ENCODE measurements around the gene APBB2. TPM values are rescaled to one million over a fixed set of nuclear protein-coding genes. Genes with fewer than 3 reads are reported as not detected.

The APBB2 gene
- total RNA-seq, 2 donors from 2014 or later, result 34.8 to 42.8 TPM

DNA sequence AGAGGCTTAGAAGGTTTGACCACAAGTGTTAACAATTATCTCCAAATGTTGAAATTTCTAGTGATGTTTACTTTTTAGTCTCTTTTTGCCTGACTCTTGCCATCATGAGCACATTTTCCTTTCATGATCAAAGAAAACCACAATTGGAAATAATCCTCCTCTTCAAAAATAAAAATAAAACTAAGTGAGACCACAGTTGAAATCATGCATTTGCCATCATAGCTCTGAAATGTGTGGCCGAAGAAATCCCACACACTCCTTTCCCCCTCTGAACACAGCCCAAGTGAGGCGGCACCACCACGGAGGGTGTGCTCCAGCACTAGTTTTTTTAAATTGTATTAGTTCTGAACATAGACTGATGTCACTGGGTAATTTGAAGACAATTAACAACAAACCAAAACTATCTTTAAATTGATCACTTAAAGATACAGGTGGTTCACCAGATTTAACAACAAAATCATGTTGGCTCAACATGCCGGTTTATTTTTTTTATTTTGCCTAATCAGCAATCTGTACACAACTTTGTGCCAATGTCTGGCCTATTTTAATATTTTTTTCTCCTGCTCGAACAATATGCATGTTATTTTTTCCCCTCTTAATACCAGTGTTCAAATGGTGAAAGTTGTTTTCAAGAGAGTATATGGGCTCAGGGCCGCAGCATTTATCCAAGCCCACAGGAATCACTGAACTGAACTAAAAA, 17.6 kb downstream of the APBB2 start:
- DNase-seq (no peak), ATAC-seq (no peak)
- no peaks in the 10 kb centered on the region for H3K27me3 ChIP-seq
- H3K4me1 ChIP-seq, result peaks cover 11% of the 10 kb centered on the region
- H3K36me3 ChIP-seq (replicated peaks in 1 of 2; ENCODE audit: insufficient read depth in 1 of 2, low read depth in 2 of 2), result no peaks in the 10 kb centered on the region
- H3K27ac ChIP-seq, result no peak overlapping the region
- intact Hi-C loops (cut with DNase I), result no loop called here
- TF ChIP-seq POLR2A (IDR thresholded peaks at IDR 0.05), result no peak
- TF ChIP-seq, protein P1, sequence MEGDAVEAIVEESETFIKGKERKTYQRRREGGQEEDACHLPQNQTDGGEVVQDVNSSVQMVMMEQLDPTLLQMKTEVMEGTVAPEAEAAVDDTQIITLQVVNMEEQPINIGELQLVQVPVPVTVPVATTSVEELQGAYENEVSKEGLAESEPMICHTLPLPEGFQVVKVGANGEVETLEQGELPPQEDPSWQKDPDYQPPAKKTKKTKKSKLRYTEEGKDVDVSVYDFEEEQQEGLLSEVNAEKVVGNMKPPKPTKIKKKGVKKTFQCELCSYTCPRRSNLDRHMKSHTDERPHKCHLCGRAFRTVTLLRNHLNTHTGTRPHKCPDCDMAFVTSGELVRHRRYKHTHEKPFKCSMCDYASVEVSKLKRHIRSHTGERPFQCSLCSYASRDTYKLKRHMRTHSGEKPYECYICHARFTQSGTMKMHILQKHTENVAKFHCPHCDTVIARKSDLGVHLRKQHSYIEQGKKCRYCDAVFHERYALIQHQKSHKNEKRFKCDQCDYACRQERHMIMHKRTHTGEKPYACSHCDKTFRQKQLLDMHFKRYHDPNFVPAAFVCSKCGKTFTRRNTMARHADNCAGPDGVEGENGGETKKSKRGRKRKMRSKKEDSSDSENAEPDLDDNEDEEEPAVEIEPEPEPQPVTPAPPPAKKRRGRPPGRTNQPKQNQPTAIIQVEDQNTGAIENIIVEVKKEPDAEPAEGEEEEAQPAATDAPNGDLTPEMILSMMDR (IDR thresholded peaks at IDR 0.05), result no peak
- H3K9me3 ChIP-seq, result no peaks in the 10 kb centered on the region
- H3K4me3 ChIP-seq, result no peak overlapping the region
- WGBS, 2 donors, result 79 to 87% methylated on average over 6 of the region's 6 CpGs

- intact Hi-C loops (cut with DNase I), result no loop called here
- ATAC-seq, result no peak
- Histone ChIP-seq H3K4me3 (no peak overlapping the region), H3K36me3 (replicated peaks in 1 of 2; ENCODE audit: insufficient read depth in 1 of 2, low read depth in 2 of 2) (no peaks in the 10 kb centered on the region), H3K27me3 (no peaks in the 10 kb centered on the region), H3K27ac (no peak overlapping the region), H3K9me3 (no peaks in the 10 kb centered on the region), H3K4me1 (peaks cover 3% of the 10 kb centered on the region)
- 79 to 84% methylated on average over 3 of the region's 3 CpGs for WGBS, 2 donors
- no peak for TF ChIP-seq POLR2A (IDR thresholded peaks at IDR 0.05)
- TF ChIP-seq, protein P1 (IDR thresholded peaks at IDR 0.05), result no peak
- DNase-seq, result no peak
These were observed 22.2 kb downstream of the APBB2 start for GRCh38 chr4:41192136-41192535.

- intact Hi-C loops (cut with DNase I), result no loop called here
- TF ChIP-seq, protein P1 (IDR thresholded peaks at IDR 0.05), result no peak
- TF ChIP-seq POLR2A (IDR thresholded peaks at IDR 0.05), result no peak
- no peaks in the 10 kb centered on the region for H3K27me3 ChIP-seq
- no peak overlapping the region for H3K27ac ChIP-seq
- 81 to 87% methylated on average over 2 of the region's 2 CpGs for WGBS, 2 donors
- H3K4me1 ChIP-seq, result peaks cover 20% of the 10 kb centered on the region
- no peaks in the 10 kb centered on the region for H3K9me3 ChIP-seq
- H3K36me3 ChIP-seq (replicated peaks in 1 of 2; ENCODE audit: insufficient read depth in 1 of 2, low read depth in 2 of 2), result no peaks in the 10 kb centered on the region
- DNase-seq (no peak), ATAC-seq (no peak)
- no peak overlapping the region for H3K4me3 ChIP-seq
These were observed 24.7 kb downstream of the APBB2 start for GRCh38 chr4:41189666-41190065.

DNA sequence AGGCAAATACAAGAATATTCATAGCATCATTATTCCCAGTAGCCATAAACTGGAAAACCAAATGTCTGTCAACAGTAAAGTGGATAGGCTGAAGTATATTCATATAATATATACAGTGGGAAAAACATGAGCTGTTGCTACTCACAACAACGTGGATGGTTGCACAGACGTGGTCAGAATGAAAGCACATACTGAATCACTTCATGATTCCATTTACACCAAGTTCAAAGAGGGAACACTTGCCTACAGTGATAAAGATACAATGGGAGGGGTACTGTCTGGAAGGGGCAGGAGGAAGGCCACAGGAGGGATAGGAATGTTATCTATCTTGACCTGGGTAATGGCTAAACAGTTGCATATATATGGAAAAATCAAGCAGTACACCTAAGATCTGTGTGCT, 25.3 kb downstream of the APBB2 start:
- DNase-seq (no peak), ATAC-seq (no peak)
- TF ChIP-seq, protein P1 (IDR thresholded peaks at IDR 0.05), result no peak
- TF ChIP-seq POLR2A (IDR thresholded peaks at IDR 0.05), result no peak
- Histone ChIP-seq H3K27ac (no peak overlapping the region), H3K4me1 (peaks cover 20% of the 10 kb centered on the region), H3K9me3 (no peaks in the 10 kb centered on the region), H3K4me3 (no peak overlapping the region), H3K36me3 (replicated peaks in 1 of 2; ENCODE audit: insufficient read depth in 1 of 2, low read depth in 2 of 2) (no peaks in the 10 kb centered on the region), H3K27me3 (no peaks in the 10 kb centered on the region)
- intact Hi-C loops (cut with DNase I), result no loop called here
- 79 to 92% methylated on average over 2 of the region's 2 CpGs for WGBS, 2 donors
